OCI-LY7 (cell line): ENCODE results near the gene RNU6-7. TPM values are rescaled to one million over a fixed set of nuclear protein-coding genes. Genes with fewer than 3 reads are reported as not detected.

Experiments used
- BruUV-seq: library from RNA; stranded (reverse); fragments of 400-500 nt; replicated peaks from 2 replicates; lab custom pipeline; 2021; lab: Mats Ljungman, UMichigan
- CTCF ChIA-PET: fragments of 300-600 bp; sonication (Branson Sonifier 250); formaldehyde crosslinking; loops from one replicate; lab custom pipeline; 2022; ENCODE audit warnings: antibody characterized with exemption; ENCODE audit not compliant: unreplicated experiment; lab: Charles Lee
- POLR2A ChIA-PET: fragments of 300-600 bp; sonication (Branson Sonifier 250); formaldehyde crosslinking; loops from one replicate; lab custom pipeline; 2022; ENCODE audit warnings: antibody characterized with exemption; lab: Charles Lee
- DNase-seq: peaks from one replicate; pipeline ENCODE4 v3.0.0-alpha.2; 2015; ENCODE audit warnings: low spot score
- H2AFZ ChIP-seq: fragments of 200-600 bp; sonication (generic), shearing (Covaris generic); 2 replicates; pipeline ENCODE4 v1.6.1; 2014; ENCODE audit warnings: mild to moderate bottlenecking, antibody characterized with exemption, low read length, moderate library complexity
- H3K27ac ChIP-seq: fragments of 200-600 bp; sonication (generic); 2 replicates; pipeline ENCODE4 v1.5.1; 2014; ENCODE audit warnings: mixed run types, low read depth, mild to moderate bottlenecking, moderate library complexity, low read length, inconsistent platforms; ENCODE audit not compliant: poor library complexity, severe bottlenecking
- H3K36me3 ChIP-seq: fragments of 200-600 bp; sonication (generic); 2 replicates; pipeline ENCODE4 v1.6.1; 2014; ENCODE audit warnings: mild to moderate bottlenecking, antibody characterized with exemption, low read length, moderate library complexity, mixed read lengths; ENCODE audit not compliant: insufficient read depth
- H3K4me1 ChIP-seq: fragments of 200-600 bp; sonication (generic); 2 replicates; pipeline ENCODE4 v1.5.1; 2014; ENCODE audit warnings: mild to moderate bottlenecking, low read length; ENCODE audit not compliant: insufficient read depth, poor library complexity, severe bottlenecking
- H3K4me2 ChIP-seq: fragments of 200-600 bp; sonication (generic); 2 replicates; pipeline ENCODE4 v1.6.1; 2014; ENCODE audit warnings: mild to moderate bottlenecking, low read length
- H3K4me3 ChIP-seq: fragments of 200-600 bp; sonication (generic); 2 replicates; pipeline ENCODE4 v1.5.1; 2014; ENCODE audit warnings: mild to moderate bottlenecking, low read depth, low read length; ENCODE audit not compliant: poor library complexity, severe bottlenecking
- H3K79me2 ChIP-seq: fragments of 200-600 bp; sonication (generic); 2 replicates; pipeline ENCODE4 v1.6.1; 2016; ENCODE audit warnings: low read depth, mild to moderate bottlenecking, low read length, moderate library complexity, mixed read lengths; ENCODE audit not compliant: insufficient read depth
- H3K9me2 ChIP-seq: fragments of 200-600 bp; sonication (generic); 2 replicates; pipeline ENCODE4 v1.6.1; 2016; ENCODE audit warnings: mild to moderate bottlenecking, low read length, mixed read lengths; ENCODE audit not compliant: insufficient read depth
- H3K9me3 ChIP-seq: fragments of 200-600 bp; sonication (generic); 2 replicates; pipeline ENCODE4 v1.6.1; 2014; ENCODE audit warnings: mild to moderate bottlenecking, mixed run types, low read length, mixed read lengths
- H4K20me1 ChIP-seq: fragments of 200-600 bp; sonication (generic); 2 replicates; pipeline ENCODE4 v1.6.1; 2014; ENCODE audit warnings: mild to moderate bottlenecking, antibody characterized with exemption, low read length, moderate library complexity, mixed read lengths; ENCODE audit not compliant: insufficient read depth
- EZH2phosphoT487 ChIP-seq: fragments of 200-600 bp; sonication (generic); IDR thresholded peaks from 2 replicates; pipeline ENCODE4 v1.6.1; 2018; ENCODE audit warnings: low read depth, borderline replicate concordance, mild to moderate bottlenecking, mixed run types, antibody characterized with exemption, low read length, moderate library complexity, mixed read lengths
- intact Hi-C: fragments of 100-400 bp; cut with micrococcal nuclease; formaldehyde crosslinking; loops from one replicate; pipeline ENCODE4 v1.10.0; 2022; ENCODE audit not compliant: unreplicated experiment
- total RNA-seq, 2 experiments: library from RNA; depleted of rRNA in 1 of 2; stranded (reverse); fragments of >200 nt in 1 of 2; shearing (Covaris generic) in 1 of 2; gene quantifications; 2 replicates each; pipeline ENCODE4 v1.2.3, GENCODE V29; 2014 to 2022
- TF ChIP-seq, protein P1 (sequence below): fragments of 200-600 bp; sonication (generic); conservative IDR thresholded peaks from 2 replicates; pipeline ENCODE4 v1.5.1; 2014; ENCODE audit warnings: mild to moderate bottlenecking, antibody characterized with exemption, low read length, moderate library complexity, mixed read lengths

Gene RNU6-7
- total RNA-seq, 2 experiments from 2014 or later = not detected

DNA sequence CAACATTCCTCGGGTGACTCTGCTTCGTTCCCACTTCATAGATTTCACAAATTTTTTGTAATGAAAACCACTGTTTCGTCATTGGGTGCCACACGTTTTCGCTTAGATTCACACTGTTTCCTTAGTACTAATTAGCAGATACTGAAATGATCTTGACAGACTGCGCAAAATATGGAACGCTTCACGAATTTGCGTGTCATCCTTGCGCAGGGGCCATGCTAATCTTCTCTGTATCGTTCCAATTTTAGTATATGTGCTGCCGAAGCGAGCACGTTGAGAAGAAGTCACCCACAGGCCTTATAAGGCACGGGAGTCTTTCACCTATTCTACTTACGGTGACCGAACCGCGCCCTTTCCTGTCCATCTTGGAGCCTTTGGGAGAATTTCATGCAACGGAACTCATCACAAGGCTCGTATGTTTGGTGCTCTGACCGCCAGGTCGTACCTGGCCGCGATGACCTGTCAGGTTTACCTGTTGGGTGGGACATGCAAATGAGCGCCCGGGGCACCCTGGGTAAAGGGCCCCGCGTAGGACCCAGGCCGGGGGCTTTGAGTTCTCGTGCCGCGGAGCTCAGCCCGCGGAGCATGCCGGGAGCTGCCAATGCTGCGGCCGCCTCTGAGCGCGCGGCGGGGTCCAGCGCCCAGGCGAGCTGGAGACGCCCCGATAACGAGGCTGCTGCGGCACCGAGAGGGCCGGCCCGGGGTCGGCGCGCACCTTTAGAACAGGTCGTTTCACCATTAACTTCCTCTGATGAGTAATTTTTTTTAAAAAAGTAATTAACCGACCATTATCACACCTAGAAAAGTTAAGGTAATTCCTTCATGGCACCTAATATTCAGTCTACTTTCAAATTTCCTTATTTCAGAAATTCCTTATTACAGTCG is 1.4 kb downstream of the RNU6-7 start, which contains the start of gene RNU6-8:
Gene RNU6-8 (minus strand): TSS at position 272 of the 885 bp plus-strand sequence.
- Histone ChIP-seq H3K4me1 (peaks cover 39% of the 10 kb centered on the region), H2AFZ (peak within 1 kb of the TSS; percentile 97), H3K79me2 (no peaks in the 10 kb centered on the region), H3K36me3 (no peaks in the 10 kb centered on the region), H3K4me3 (peak within 1 kb of the TSS; percentile 80), H3K27ac (peak within 1 kb of the TSS; percentile 31), H3K9me2 (no peaks in the 10 kb centered on the region), H3K9me3 (no peaks in the 10 kb centered on the region), H3K4me2 (peak within 1 kb of the TSS; percentile 96), H4K20me1 (no peaks in the 10 kb centered on the region)
- ChIA-PET CTCF (no interaction called here), POLR2A (interaction anchor here (0.7 to 1.1 kb wide), 2 partner anchors 128 to 363 kb away, joined by 3 to 4 read pairs; no protein-coding TSS in a partner anchor)
- TF ChIP-seq EZH2phosphoT487 = no peak
- TF ChIP-seq, protein P1, sequence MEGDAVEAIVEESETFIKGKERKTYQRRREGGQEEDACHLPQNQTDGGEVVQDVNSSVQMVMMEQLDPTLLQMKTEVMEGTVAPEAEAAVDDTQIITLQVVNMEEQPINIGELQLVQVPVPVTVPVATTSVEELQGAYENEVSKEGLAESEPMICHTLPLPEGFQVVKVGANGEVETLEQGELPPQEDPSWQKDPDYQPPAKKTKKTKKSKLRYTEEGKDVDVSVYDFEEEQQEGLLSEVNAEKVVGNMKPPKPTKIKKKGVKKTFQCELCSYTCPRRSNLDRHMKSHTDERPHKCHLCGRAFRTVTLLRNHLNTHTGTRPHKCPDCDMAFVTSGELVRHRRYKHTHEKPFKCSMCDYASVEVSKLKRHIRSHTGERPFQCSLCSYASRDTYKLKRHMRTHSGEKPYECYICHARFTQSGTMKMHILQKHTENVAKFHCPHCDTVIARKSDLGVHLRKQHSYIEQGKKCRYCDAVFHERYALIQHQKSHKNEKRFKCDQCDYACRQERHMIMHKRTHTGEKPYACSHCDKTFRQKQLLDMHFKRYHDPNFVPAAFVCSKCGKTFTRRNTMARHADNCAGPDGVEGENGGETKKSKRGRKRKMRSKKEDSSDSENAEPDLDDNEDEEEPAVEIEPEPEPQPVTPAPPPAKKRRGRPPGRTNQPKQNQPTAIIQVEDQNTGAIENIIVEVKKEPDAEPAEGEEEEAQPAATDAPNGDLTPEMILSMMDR = no peak
- peak; percentile 93 for DNase-seq
- BruUV-seq = no TSS peak
- intact Hi-C loops = loop anchor here (1.0 to 10.0 kb wide), 6 partner anchors 127 to 1641 kb away; partner anchors contain the start of genes DTD2, HECTD1, NUBPL and SCFD1

DNA sequence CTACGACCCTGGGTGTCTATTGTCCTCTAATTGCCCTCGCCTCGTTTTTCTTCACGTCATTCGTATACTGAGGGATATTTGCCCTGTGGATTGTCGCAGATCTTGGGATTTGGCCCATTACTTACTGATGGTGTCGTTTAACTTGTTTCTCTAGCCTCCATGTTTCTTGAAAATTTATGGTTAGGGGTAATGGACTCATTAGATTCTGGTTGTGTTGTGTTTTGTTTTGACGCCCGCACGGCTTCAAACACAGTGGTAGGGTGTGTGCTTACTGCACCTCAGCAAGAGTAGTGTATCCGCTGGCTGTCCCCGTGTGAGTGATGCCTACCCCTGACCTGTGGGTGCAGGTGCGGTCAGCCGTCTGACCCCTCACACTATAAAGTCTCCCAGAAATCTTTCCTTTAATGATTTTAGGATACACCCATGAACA is 2.1 kb downstream of the RNU6-7 start:
- POLR2A ChIA-PET = interaction anchor here (0.7 kb wide), 1 partner anchor 362 kb away, joined by 3 read pairs; no protein-coding TSS in a partner anchor
- Histone ChIP-seq H3K9me3 (no peaks in the 10 kb centered on the region), H3K9me2 (no peaks in the 10 kb centered on the region), H2AFZ (peak overlapping the region; percentile 96), H3K4me3 (peak overlapping the region; percentile 80), H3K27ac (no peak overlapping the region), H3K4me1 (peaks cover 39% of the 10 kb centered on the region), H4K20me1 (no peaks in the 10 kb centered on the region), H3K36me3 (no peaks in the 10 kb centered on the region), H3K4me2 (peak overlapping the region; percentile 96), H3K79me2 (no peaks in the 10 kb centered on the region)
- BruUV-seq = no TSS peak
- DNase-seq = no peak
- intact Hi-C loops = loop anchor here (1.0 to 10.0 kb wide), 6 partner anchors 128 to 1642 kb away; partner anchors contain the start of genes DTD2, HECTD1, NUBPL and SCFD1
- TF ChIP-seq EZH2phosphoT487 = no peak
- TF ChIP-seq, protein P1 = no peak
- CTCF ChIA-PET = no interaction called here
